Measurements from ENCODE around the gene CLEC4C.

DNA sequence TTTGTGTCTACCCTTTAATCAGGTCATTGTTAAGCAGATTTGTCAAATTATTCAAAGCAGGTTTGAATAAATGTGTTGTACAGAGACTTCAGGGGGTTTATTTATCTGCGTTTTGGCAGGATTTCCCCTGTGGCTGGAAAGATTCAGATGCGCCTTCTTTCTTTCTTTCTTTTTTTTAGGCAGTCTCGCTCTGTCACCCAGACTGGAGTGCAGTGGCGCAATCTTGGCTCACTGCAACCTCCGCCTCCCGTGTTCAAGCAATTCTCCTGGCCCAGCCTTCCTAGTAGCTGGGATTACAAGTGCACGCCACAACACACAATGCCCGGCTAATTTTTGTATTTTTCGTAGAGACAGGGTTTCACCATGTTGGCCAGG lies 11.6 kb upstream of the CLEC4C start:
- no peak for TF ChIP-seq POLR2A (IDR thresholded peaks at IDR 0.05)
- TF ChIP-seq, protein P1, sequence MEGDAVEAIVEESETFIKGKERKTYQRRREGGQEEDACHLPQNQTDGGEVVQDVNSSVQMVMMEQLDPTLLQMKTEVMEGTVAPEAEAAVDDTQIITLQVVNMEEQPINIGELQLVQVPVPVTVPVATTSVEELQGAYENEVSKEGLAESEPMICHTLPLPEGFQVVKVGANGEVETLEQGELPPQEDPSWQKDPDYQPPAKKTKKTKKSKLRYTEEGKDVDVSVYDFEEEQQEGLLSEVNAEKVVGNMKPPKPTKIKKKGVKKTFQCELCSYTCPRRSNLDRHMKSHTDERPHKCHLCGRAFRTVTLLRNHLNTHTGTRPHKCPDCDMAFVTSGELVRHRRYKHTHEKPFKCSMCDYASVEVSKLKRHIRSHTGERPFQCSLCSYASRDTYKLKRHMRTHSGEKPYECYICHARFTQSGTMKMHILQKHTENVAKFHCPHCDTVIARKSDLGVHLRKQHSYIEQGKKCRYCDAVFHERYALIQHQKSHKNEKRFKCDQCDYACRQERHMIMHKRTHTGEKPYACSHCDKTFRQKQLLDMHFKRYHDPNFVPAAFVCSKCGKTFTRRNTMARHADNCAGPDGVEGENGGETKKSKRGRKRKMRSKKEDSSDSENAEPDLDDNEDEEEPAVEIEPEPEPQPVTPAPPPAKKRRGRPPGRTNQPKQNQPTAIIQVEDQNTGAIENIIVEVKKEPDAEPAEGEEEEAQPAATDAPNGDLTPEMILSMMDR (IDR thresholded peaks at IDR 0.05), result no peak
- no peak for TF ChIP-seq EP300 (IDR thresholded peaks at IDR 0.05)
